GM21576 (cell line): Measurements from ENCODE around the gene CTSZ.
"Not testable (repeated sequence)": the region's sequence is repeated elsewhere in the genome, so short reads cannot be mapped to it uniquely, and the experiment has no call there.

Experiments
- ATAC-seq: cut with Tn5 transposase; IDR thresholded peaks from one replicate; pipeline ENCODE4 v1.9.1; 2021; ENCODE audit warnings: mild to moderate bottlenecking, moderate library complexity; ENCODE audit not compliant: unreplicated experiment

Gene CTSZ

GRCh38 chr20:58950603-58951002, 56.5 kb downstream of the CTSZ start:
- no peak for ATAC-seq

- not testable (repeated sequence) for ATAC-seq
These were observed 59.2 kb downstream of the CTSZ start for GRCh38 chr20:58947797-58948388.

DNA sequence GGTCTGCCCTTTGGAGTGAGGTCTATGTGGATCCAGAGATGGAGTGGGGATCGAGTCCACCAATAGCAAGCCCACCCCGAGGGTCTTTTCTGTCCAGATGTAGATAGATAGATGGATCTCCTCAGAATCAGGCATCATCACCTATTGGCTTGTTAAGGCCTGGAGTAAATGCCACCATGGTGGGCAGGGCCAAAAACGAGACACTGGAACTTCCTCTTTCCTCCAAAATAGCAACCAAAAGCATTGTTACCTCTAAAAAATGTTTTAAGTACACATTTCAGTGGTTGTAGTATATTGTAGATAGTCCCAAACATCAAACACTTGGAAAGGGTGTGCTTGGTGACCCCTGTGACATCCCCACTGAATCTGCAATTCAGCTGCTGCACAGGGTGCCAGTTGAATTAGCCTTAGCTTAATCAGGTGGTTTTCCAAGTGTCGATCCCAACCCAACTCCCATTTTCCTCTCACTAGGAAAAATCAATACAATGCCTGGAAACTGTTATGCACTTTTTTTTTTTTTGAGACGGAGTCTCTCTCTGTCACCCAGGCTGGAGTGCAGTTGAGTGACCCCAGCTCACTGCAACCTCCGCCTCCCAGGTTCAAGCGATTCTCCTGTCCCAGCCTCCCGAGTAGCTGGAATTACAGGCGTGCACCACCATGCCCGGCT, 61.0 kb downstream of the CTSZ start:
- ATAC-seq = no peak
